DMS153 treated with DMSO at 0.1 percent for 48 hours (cell line): ENCODE data around the gene BLOC1S3.
"Not testable (repeated sequence)": the region's sequence is repeated elsewhere in the genome, so short reads cannot be mapped to it uniquely, and the experiment has no call there.

Experiments used
- DNase-seq: peaks from one replicate; lab custom pipeline; 2025; ENCODE audit not compliant: unreplicated experiment; lab: John Stamatoyannopoulos, UW

Gene BLOC1S3

DNA sequence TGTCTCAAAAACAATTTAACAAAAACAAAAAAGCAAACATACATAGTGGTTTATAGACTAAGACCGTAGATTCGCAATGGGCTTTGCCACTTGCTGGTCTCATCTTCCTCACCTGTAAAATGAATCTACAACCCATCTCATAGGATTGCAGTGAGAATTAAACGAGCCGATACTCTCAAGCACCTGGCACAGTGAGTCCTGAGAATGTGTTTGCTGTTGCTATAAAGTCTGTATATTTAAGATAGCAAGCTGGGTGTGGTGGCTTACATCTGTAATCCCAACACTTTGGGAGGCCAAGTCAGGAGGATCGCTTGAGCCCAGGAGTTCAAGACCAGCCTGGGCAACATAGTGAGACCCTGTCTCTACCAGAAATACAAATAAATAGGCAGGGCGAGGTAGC lies 44.1 kb downstream of the BLOC1S3 start:
- no peak for DNase-seq

DNA sequence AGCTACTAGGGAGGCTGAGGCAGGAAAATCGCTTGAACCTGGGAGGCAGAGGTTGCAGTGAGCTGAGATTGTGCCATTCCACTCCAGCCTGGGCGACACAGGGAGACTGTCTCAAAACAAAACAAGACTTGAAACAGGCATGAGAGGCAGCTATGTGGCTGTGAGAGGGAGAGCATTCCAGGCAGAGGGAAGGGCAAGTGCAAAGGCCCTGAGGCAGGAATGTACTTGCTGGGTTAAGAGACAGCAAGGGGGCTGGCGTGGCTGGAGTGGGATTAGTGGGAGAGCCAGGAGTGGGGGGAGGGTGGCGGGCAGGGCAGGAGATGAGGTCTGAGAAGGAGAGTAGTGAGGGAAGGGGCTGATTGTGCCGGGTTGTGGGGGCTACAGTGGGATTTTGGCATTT lies 45.3 kb downstream of the BLOC1S3 start:
- no peak for DNase-seq

DNA sequence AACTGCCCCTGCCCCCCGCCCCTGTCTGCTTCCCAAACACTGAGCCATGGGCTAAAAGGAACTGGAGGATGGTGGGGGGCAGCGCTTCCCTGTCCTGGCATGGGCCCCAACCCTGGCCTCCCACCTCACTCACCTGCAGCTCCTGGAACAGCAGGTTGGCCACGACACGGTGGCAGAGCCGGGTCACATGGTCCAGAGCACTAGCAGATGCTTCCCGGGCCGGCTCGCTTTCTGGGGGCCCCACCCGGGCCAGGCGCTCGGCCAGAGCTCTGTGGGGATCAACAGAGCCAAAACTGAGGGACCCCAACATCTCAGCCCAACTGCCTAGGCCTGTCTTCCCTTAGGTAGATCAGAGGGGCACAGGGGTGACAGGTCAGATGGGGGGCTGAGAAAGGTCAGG lies 46.1 kb downstream of the BLOC1S3 start:
- DNase-seq = no peak

DNA sequence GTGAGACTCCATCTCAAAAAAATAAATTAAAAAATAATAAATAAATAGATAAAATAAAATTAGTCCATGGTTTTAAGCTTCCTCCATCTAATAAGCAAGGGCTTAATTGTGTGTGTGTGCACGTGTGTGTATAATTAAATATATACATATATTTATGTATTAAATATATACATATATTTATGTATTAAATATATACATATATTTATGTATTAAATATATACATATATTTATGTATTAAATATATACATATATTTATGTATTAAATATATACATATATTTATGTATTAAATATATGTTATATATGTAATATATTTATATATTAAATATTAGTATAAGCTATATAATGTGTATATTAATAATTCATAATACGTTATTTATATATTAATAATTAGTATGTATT lies 50.5 kb downstream of the BLOC1S3 start:
- not testable (repeated sequence) for DNase-seq
